WERI-Rb-1 (cell line): ENCODE measurements around the gene R3HDM2.
"Not testable (repeated sequence)": the region's sequence is repeated elsewhere in the genome, so short reads cannot be mapped to it uniquely, and the experiment has no call there.

ENCODE experiments used
- DNase-seq: peaks from one replicate; pipeline ENCODE4 v3.0.0-alpha.2; 2020
- H3K27ac ChIP-seq: fragments of 250-450 bp; sonication (Bioruptor Pico); 2 replicates; pipeline ENCODE4 v1.5.1; 2020; ENCODE audit warnings: mild to moderate bottlenecking, moderate library complexity
- H3K27me3 ChIP-seq: fragments of 250-450 bp; sonication (Bioruptor Pico); 2 replicates; pipeline ENCODE4 v1.5.1; 2021; ENCODE audit warnings: mild to moderate bottlenecking, low read depth, moderate library complexity; ENCODE audit not compliant: insufficient read depth, severe bottlenecking
- H3K36me3 ChIP-seq: fragments of 250-450 bp; sonication (Bioruptor Pico); 2 replicates; pipeline ENCODE4 v1.5.1; 2020; ENCODE audit warnings: mild to moderate bottlenecking, moderate library complexity
- H3K4me3 ChIP-seq: 2 replicates; pipeline ENCODE4 v1.5.1; 2011; ENCODE audit warnings: low read depth, mild to moderate bottlenecking, control low read depth, low read length
- H3K9me3 ChIP-seq: fragments of 250-450 bp; sonication (Bioruptor Pico); 2 replicates; pipeline ENCODE4 v1.5.1; 2021; ENCODE audit warnings: mild to moderate bottlenecking, moderate library complexity; ENCODE audit not compliant: severe bottlenecking
- CTCF ChIP-seq: IDR thresholded peaks from 2 replicates; pipeline ENCODE4 v1.5.1; 2011; ENCODE audit warnings: low read depth, mild to moderate bottlenecking, control low read depth, inconsistent platforms, low read length

R3HDM2 gene

GRCh38 chr12:57309420-57309819 is 121.4 kb downstream of the R3HDM2 start:
- DNase-seq: no peak
- H3K27ac ChIP-seq: no peak overlapping the region

GRCh38 chr12:57300961-57301584 is 129.8 kb downstream of the R3HDM2 start:
- Histone ChIP-seq H3K27ac (no peak overlapping the region), H3K27me3 (no peaks in the 10 kb centered on the region), H3K36me3 (peaks cover 20% of the 10 kb centered on the region), H3K4me3 (no peak overlapping the region), H3K9me3 (no peaks in the 10 kb centered on the region)
- no peak for DNase-seq
- TF ChIP-seq CTCF: no peak

More at GRCh38 chr12:57309420-57309819, 121.4 kb downstream of the R3HDM2 start:
- no peaks in the 10 kb centered on the region; the same call in none of the 2 replicates for H3K36me3 ChIP-seq
- H3K4me3 ChIP-seq: no peak overlapping the region
- no peaks in the 10 kb centered on the region for H3K9me3 ChIP-seq
- no peaks in the 10 kb centered on the region for H3K27me3 ChIP-seq
- no peak for TF ChIP-seq CTCF

- Histone ChIP-seq H3K36me3 (peaks cover 28% of the 10 kb centered on the region), H3K4me3 (no peak overlapping the region), H3K9me3 (no peaks in the 10 kb centered on the region), H3K27ac (no peak overlapping the region), H3K27me3 (no peaks in the 10 kb centered on the region)
- no peak for DNase-seq
- no peak for TF ChIP-seq CTCF
Observed at GRCh38 chr12:57299514-57300016, 131.3 kb downstream of the R3HDM2 start.

- no peak for TF ChIP-seq CTCF
- Histone ChIP-seq H3K36me3 (peaks cover 33% of the 10 kb centered on the region), H3K9me3 (no peaks in the 10 kb centered on the region), H3K27me3 (no peaks in the 10 kb centered on the region), H3K27ac (no peak overlapping the region), H3K4me3 (no peak overlapping the region)
- DNase-seq: no peak
Observed at GRCh38 chr12:57296291-57296690, 134.6 kb downstream of the R3HDM2 start.

GRCh38 chr12:57282073-57282472 is 148.8 kb downstream of the R3HDM2 start:
- H3K27me3 ChIP-seq, DNase-seq, H3K9me3 ChIP-seq, H3K27ac ChIP-seq, H3K4me3 ChIP-seq: not testable (repeated sequence)
- H3K36me3 ChIP-seq: peaks cover 33% of the 10 kb centered on the region

- Histone ChIP-seq H3K4me3 (no peak overlapping the region), H3K27ac (no peak overlapping the region), H3K27me3 (no peaks in the 10 kb centered on the region), H3K9me3 (no peaks in the 10 kb centered on the region), H3K36me3 (peaks cover 37% of the 10 kb centered on the region)
- no peak for TF ChIP-seq CTCF
- no peak for DNase-seq
Observed at GRCh38 chr12:57280211-57281062, 150.4 kb downstream of the R3HDM2 start.
